Measurements from ENCODE around the gene IL3. TPM values are rescaled to one million over a fixed set of nuclear protein-coding genes. Genes with fewer than 3 reads are reported as not detected.

IL3 gene
- total and polyA plus RNA-seq, 2 of the 4 experiments (the other 2 are of a cell fraction): not detected

DNA sequence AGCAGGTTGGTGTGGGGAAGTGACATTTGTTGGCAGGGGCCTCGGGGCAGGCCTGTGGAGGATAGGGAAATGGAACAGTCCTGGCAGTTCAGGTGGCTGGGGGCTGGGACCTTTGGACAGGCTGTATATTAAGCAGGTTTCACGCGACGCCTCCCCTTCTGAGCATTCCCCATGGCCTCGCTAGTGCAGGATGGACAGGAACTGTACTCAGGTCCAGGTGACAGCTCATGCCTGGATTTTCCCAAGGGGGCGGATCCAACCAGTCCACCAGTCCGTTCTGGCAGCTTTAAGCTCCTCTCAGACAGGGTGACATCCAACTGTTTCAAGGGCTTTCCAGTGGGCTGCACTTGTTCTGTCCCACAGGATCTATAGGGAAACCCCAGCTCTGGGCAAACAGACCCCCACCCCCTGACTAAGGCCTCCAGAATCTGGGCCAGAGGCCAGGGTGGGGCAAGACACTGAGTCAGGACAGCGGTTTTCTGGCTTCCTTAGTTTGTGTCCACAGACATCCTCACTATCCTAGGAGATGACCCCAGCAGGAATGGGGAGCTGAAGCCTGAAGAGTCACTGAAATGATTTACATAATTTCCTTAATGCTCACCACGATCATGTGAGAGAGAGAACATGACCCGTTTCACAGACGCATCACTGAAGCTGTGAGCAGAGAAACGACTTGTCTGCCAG lies 34.1 kb downstream of the IL3 start:
- peak; percentile 87 for ATAC-seq (ENCODE audit: low read depth)
- TF ChIP-seq, protein P1, sequence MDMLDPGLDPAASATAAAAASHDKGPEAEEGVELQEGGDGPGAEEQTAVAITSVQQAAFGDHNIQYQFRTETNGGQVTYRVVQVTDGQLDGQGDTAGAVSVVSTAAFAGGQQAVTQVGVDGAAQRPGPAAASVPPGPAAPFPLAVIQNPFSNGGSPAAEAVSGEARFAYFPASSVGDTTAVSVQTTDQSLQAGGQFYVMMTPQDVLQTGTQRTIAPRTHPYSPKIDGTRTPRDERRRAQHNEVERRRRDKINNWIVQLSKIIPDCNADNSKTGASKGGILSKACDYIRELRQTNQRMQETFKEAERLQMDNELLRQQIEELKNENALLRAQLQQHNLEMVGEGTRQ (IDR thresholded peaks at IDR 0.05; ENCODE audit: low read depth, low read length): peak; percentile 76
- TF ChIP-seq FOS (IDR thresholded peaks at IDR 0.05; ENCODE audit: low read depth, low read length) (peak; percentile 94), NFE2L2 (IDR thresholded peaks at IDR 0.05; ENCODE audit: low read depth, low read length) (peak; percentile 58; the same call in 1 of the 2 replicates), CEBPB (IDR thresholded peaks at IDR 0.05; ENCODE audit: low read depth, low read length) (peak; percentile 92), MAFK (IDR thresholded peaks at IDR 0.05; ENCODE audit: low read depth, low read length) (no peak), POLR2A (IDR thresholded peaks at IDR 0.05; ENCODE audit: low read depth, low read length) (peak; percentile 23; the same call in 1 of the 2 replicates), SMC3 (IDR thresholded peaks at IDR 0.05; ENCODE audit: low read depth, low read length) (peak; percentile 9; the same call in 1 of the 2 replicates), BHLHE40 (IDR thresholded peaks at IDR 0.05; ENCODE audit: low read depth, low read length) (peak; percentile 91), RAD21 (IDR thresholded peaks at IDR 0.05; ENCODE audit: low read length) (no peak), CHD1 (IDR thresholded peaks at IDR 0.05; ENCODE audit: low read depth, low read length) (no peak), RFX5 (IDR thresholded peaks at IDR 0.05; ENCODE audit: low read depth, low read length) (0 out of 2 replicates have a peak, but pooled peaks have one; percentile 10), RCOR1 (IDR thresholded peaks at IDR 0.05; ENCODE audit: insufficient replicate concordance, low read length) (peak; percentile 50)
- TF ChIP-seq, protein P2, sequence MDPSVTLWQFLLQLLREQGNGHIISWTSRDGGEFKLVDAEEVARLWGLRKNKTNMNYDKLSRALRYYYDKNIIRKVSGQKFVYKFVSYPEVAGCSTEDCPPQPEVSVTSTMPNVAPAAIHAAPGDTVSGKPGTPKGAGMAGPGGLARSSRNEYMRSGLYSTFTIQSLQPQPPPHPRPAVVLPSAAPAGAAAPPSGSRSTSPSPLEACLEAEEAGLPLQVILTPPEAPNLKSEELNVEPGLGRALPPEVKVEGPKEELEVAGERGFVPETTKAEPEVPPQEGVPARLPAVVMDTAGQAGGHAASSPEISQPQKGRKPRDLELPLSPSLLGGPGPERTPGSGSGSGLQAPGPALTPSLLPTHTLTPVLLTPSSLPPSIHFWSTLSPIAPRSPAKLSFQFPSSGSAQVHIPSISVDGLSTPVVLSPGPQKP (IDR thresholded peaks at IDR 0.05; ENCODE audit: borderline replicate concordance, low read depth, low read length): no peak
- TF ChIP-seq, protein P3, sequence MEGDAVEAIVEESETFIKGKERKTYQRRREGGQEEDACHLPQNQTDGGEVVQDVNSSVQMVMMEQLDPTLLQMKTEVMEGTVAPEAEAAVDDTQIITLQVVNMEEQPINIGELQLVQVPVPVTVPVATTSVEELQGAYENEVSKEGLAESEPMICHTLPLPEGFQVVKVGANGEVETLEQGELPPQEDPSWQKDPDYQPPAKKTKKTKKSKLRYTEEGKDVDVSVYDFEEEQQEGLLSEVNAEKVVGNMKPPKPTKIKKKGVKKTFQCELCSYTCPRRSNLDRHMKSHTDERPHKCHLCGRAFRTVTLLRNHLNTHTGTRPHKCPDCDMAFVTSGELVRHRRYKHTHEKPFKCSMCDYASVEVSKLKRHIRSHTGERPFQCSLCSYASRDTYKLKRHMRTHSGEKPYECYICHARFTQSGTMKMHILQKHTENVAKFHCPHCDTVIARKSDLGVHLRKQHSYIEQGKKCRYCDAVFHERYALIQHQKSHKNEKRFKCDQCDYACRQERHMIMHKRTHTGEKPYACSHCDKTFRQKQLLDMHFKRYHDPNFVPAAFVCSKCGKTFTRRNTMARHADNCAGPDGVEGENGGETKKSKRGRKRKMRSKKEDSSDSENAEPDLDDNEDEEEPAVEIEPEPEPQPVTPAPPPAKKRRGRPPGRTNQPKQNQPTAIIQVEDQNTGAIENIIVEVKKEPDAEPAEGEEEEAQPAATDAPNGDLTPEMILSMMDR (conservative IDR thresholded peaks at IDR 0.05; ENCODE audit: low read depth, low read length): no peak

More for the DNA sequence above, 34.1 kb downstream of the IL3 start:
- H3K79me1 ChIP-seq (ENCODE audit: low read depth in 1 of 2, low read length in 2 of 2): no peaks in the 10 kb centered on the region
- H3K9me1 ChIP-seq (ENCODE audit: insufficient read depth, low read length): peaks cover 27% of the 10 kb centered on the region
- H4K91ac ChIP-seq (ENCODE audit: insufficient read depth, low read depth, low read length): peak overlapping the region; percentile 92
- H3K23ac ChIP-seq (ENCODE audit: low read depth, low read length): peak overlapping the region; percentile 85; the same call in 1 of the 2 replicates
- H4K5ac ChIP-seq (ENCODE audit: low read depth, low read length): peak overlapping the region; percentile 22; the same call in 1 of the 2 replicates
- H3K4me1 ChIP-seq (ENCODE audit: control insufficient read depth, insufficient read depth, low read length): peaks cover 29% of the 10 kb centered on the region
- H3K9ac ChIP-seq (ENCODE audit: low read depth, low read length): no peak overlapping the region
- H3K4me3 ChIP-seq (ENCODE audit: insufficient read depth, low read depth, low read length): no peak overlapping the region
- peak overlapping the region; percentile 92 for H2BK20ac ChIP-seq (ENCODE audit: low read depth, low read length)
- no TSS peak for BruUV-seq (replicated peaks)
- H4K20me1 ChIP-seq (ENCODE audit: insufficient read depth, low read length): no peaks in the 10 kb centered on the region
- H3K56ac ChIP-seq (ENCODE audit: extremely low read depth, insufficient read depth, low read length): 0 out of 2 replicates have a peak overlapping the region, but pooled peaks have one; percentile 14
- intact Hi-C loops (cut with micrococcal nuclease) (no loop called here), in situ Hi-C loops (cut with MboI; ENCODE audit: low sequenced_read_pairs) (loop anchor here (25.0 kb wide), 1 partner anchor 393 kb away; the partner anchor contains the start of gene IRF1), dilution Hi-C loops (cut with HindIII; ENCODE audit: low sequenced_read_pairs, unreplicated experiment) (no loop called here)
- peak overlapping the region; percentile 82 for H2BK5ac ChIP-seq (ENCODE audit: low read depth, low read length, poor library complexity, severe bottlenecking)
- H3K18ac ChIP-seq (ENCODE audit: low read depth, low read length): peak overlapping the region; percentile 81
- WGBS, 2 experiments (ENCODE audit: extremely low coverage in 2 of 2, insufficient read length in 1 of 2): 20% methylated on average over 2 of the region's 12 CpGs; no CpG with 5 or more reads in 1 of the 2 experiments
- CTCF ChIA-PET: no interaction called here
- H2AK5ac ChIP-seq (ENCODE audit: low read depth, low read length): peak overlapping the region; percentile 88
- peak overlapping the region; percentile 97 for H2BK120ac ChIP-seq (ENCODE audit: low read depth, low read length)
- no peaks in the 10 kb centered on the region for H3K9me3 ChIP-seq (ENCODE audit: control insufficient read depth, insufficient read depth, low read length)
- POLR2A ChIA-PET (ENCODE audit: unreplicated experiment): no interaction called here
- H3K14ac ChIP-seq (replicated peaks; ENCODE audit: low read depth, low read length): peak overlapping the region; percentile 95
- peak overlapping the region; percentile 36 to 89 for H4K8ac ChIP-seq (ENCODE audit: low read depth in 2 of 2, low read length in 2 of 2)
- H2AK9ac ChIP-seq (replicated peaks; ENCODE audit: low read depth, low read length, poor library complexity): peak overlapping the region; percentile 79
- H3K4ac ChIP-seq (ENCODE audit: low read depth, low read length): peak overlapping the region; percentile 97
- peak overlapping the region; percentile 71 for H3K27ac ChIP-seq (ENCODE audit: insufficient read depth, low read length)
- H2AFZ ChIP-seq (replicated peaks; ENCODE audit: low read length, poor library complexity): peak overlapping the region; percentile 68
- H3K36me3 ChIP-seq (ENCODE audit: control insufficient read depth, insufficient read depth, low read length): no peaks in the 10 kb centered on the region
- peak overlapping the region; percentile 97; the same call in 2 of the 3 replicates for H2BK15ac ChIP-seq (ENCODE audit: low read depth, low read length)
- H3K4me2 ChIP-seq (ENCODE audit: low read depth, low read length): peak overlapping the region; percentile 2; the same call in 1 of the 2 replicates
- H3K27me3 ChIP-seq (ENCODE audit: control insufficient read depth, insufficient read depth, low read length): no peaks in the 10 kb centered on the region
- DNase-seq: peak; percentile 99
